Measurements from ENCODE around the gene ETNK2.

ETNK2 gene

DNA sequence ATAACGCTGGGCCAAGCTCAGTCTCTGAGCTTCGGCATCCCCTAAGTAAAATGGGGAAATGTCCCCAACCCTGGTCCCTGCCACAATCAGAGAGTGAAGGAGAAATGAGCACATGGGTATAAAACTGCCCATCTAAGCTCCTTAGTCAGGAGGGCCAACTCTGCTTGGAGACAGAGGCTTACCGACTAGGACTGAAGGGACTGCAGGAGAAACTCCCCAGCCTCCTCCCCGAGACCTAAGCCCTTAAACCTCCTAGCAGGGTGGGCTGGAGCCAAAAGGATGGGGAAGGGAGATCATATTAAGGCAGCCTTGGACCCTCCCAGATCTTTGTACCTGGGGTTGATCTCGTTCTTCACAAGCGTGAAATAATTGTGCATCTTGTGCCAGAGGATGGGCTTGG is 5.5 kb downstream of the ETNK2 start:
- no peak for DNase-seq

DNA sequence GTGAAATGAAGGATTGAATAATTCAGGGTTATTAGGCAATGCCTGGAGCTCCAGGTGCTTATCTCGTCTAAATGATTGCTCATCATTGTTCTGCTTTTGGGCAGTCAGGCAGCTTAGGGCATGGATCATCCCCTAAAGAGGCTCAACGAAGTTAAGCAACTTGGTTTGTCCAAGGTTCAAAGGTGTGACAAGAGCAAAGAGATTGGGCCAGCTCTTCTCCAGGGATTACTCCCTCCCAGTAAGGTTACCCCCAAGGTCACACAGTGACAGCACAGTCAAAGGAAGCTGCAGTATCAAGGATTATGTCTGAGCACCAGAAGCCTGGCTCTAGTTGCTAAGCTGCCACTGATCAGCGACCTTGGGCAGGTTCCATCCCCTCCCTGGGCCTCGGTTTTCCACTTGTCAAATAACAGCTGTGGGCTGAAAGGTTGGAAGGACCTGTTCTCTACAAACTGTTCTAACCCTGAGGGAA is 6.8 kb downstream of the ETNK2 start:
- DNase-seq: no peak

DNA sequence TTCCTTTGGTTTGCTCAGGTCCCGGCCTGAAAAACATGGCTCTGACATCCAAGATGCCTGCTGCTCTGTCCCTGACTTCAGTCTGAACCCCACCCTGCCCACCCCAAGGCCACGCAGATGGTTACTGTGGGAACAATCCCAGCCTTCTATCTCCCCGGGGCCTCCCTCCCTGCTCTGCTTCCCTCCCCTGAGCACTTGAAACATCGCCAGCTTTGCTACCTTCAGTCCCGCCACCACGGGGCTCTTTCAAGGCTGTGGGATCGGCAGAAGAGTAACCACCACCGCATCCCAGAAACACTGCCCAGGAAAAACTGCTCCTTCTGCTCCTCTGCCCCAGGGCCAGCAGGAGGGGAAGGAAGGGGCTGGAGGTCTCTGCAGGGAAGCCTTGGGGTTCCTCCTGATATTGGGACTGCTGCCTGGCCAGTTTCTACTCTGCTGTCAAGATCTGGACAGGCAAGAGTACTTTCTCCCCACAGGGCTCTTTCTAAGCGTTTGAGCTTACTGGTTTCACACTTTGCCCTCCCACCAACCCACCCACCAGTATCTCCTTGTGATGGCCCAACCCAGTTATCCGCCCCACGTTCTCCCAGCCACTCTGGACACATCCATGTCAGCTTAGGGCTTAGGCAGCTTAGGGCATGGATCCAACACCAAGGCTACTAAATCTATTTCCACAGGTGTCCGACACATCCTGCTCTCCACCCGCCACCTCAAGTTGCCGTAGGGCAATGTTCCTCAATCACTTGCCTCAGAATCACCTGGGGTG is 8.4 kb downstream of the ETNK2 start:
- DNase-seq: no peak

DNA sequence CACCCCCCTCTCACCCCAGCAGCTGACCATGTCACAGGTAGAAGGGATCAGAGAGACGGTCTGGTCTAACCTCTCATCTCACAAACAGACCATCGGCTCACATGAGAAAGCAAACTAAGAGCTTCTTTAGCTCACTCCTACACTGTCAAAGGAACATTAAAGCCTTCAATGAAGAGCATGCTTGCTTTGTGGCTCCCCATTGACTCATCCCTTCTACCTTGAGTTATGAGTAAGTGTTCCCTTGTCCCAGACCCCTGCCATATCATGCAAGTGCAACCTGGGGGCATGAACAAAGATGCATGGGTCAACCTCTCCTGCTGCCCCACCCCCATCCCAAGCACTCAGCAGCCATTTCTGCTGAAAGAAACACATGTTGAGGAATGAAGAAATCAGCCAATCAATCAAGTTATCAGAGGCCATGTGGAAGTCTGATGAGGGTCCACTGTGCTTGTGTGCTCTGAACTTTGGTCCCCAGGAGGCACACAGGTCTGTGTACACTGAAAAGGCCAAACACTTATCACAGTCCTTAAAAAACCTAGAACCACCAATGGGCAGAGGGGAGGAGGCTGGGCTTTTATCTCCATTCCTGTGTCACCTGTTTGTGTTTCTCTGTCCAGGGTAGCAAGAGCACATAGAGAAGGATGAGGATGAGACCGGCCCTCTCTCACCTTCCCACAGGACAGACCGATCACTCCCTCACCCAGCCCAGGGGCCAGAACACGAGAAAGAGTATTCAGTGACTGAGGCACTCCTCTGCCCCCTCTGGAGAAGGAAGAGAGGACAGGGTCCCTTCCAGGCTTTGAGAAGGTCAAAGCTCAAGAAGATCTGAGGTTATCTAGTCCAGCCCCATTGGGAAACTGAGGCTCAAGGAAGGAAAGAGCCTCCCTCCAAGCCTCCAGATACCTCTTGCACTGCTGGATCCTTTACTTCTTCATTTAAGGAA is 9.5 kb downstream of the ETNK2 start:
- DNase-seq: no peak

DNA sequence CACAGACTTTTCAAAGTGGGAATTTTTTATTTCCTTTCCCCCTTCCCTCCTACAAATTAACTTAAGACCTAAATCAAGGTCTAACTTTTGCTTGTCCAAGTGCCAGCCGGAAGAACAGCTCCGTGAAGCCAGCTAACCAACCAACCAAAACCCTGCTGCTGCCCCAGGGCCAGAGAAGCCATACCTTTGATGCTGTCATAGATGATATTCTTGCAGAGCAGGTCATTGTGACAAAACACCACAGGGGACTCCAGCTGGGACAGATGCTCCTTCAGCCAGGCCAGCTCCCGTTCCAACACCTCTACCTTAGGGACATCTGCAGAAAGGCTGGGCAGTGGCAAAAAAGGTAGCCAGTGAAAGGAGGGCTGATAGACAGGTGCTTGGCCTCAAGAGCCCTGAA is 10.7 kb downstream of the ETNK2 start:
- DNase-seq: peak; percentile 10

DNA sequence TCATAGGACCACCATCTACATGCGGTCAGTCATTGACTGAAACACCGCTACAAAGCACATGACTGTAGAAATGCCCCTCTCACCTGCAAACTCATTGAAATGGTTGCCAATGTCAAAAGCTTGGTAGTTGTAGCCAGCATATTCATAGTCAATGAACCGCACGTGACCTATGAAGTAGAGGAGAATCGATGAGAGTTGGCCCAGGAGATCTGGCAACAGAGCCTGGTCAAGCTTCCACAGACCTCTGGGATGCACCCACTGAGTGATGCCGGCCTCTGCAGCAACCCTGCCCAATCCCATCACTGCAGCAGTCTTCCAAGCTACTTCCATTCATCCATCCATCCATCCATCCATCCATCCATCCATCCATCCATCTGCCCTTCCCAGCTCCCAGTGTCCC is 11.9 kb downstream of the ETNK2 start:
- no peak for DNase-seq

DNA sequence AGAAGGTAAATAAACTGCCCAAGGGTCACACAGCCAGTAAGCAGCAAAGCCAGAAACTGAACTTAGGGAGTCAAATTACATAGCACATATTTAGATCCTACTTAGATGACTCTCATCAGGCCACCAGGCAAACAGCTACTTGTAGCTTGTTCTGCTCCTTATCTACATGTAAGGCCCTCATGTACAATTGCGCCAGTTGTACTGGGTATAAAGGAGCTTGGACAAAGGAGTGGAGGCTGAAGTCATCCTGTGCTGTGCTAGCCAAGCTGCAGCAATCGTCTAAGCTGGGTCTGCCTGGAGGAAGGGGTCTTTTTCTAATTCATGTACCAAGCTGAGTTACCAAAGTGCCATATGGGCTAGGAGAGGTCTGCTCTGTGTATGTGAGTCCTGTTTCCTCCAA is 12.8 kb downstream of the ETNK2 start:
- no peak for DNase-seq

DNA sequence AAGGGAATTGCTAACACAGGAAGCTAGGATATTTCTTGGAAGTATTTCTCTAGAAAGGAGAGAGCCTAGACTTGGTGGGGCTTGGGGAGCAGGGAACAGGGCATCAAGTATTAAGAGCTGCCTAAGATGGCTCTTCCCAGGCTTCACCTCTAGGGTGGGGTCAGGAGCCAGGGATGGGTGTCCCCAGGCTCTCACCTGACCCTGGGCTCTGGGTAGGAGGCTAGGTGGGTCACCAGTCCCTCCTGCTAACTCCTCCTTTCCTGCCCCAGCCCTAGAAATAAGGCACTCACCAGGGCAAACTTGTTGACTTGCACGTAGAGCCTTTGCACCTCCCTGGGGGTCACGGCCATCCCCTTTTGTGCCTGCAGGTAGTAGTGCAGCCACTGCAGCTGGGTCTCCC is 15.0 kb downstream of the ETNK2 start:
- DNase-seq: no peak

DNA sequence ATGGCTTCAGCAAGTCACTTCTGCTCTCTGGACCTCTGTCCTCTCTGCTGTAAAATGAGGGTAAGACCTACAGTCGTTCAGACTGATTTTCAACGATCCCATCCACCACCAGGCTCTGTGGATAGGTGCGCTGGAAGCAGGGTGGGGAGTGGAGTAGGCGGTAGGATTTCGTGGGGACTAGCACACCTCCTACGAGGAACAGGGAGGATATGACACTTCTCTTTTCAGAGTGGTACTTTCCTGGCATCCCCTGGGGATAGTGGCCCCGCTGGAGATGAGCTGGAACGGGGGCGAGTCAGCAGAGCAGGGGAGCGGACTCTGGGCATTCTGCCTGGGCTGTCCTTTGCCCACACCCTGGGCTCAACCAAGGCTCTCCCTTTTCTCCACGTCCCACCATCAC is 17.7 kb downstream of the ETNK2 start:
- DNase-seq: no peak

DNA sequence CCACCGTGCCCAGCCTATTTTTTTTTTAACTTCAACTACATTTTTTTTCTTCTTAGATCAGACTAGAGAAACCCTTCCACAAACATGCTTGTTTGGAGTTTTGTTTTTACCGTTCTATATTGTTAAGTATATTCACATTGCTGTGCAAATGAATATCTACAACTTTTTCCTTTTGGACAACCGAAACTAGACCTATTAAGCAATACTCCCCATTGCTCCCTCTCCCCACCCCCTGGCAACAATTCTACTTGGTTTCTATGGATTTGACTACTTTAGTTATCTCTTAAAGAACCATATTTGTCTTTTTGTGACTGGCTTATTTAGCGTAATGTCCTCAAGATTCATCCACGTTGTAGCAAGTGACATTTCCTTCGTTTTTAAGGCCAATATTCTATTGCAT is 19.1 kb downstream of the ETNK2 start:
- DNase-seq: no peak

DNA sequence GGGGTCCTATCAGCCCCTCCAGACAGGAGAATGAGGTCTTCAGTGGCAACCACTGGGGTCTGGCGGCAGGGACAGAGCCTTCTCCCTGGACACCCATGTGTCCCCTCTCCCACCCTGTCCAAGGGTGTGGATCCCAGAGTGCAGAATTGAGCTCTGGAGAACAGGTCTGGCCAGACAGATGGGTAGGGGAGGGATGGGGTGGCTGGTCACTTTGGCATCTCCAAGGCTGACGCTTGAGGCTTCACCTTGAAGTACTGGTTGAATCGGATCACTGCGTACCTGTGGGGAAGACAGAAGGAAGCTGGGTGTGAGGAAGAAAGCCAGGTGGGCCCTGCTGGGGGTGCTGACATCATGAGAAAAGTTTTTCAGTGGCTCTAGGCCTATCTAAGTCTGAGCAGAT is 19.9 kb downstream of the ETNK2 start:
- no peak for DNase-seq

DNA sequence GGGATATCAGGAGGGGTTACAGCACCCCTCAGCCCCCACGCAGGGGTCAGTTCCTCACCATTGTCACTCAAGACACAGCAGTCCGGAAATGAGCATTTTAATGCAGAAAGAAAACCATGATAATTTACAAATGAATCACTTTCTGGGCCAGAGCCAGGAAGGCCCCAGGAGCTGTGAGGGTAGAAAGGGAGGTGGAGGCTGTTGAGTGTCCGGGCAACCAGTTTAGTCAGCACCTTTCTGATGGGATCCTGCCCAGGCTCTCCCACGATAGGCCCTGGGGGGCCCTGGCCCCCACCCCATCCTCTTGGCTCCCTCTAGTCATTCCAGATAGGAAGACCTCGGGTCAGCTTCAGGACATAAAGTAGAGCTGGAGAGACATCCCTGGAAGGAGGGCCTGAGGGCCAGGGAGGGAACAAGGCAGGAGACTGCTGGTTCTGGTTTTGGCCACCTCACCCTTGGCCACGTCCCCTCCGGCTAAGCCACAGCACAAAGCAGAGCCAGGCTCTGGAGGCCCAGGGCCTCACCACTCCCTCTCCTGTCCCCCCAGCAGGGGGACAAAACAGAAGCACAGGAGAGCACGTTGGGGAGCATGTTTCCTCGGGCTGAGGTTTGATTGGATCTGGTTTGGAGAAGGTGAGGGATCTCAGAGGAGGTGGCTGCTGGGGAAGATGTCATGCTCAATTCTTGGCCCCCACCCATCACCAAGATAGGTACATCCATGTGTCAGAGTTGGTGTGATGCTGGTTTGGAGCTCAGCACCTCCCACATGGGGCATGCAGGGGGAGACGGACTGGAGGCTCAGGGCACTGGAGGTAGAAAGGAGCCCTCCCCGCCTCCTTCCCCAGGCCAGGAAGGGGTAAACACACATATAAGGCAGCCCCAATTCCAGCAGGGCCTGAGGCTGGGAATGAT is 20.6 kb downstream of the ETNK2 start:
- DNase-seq: no peak

DNA sequence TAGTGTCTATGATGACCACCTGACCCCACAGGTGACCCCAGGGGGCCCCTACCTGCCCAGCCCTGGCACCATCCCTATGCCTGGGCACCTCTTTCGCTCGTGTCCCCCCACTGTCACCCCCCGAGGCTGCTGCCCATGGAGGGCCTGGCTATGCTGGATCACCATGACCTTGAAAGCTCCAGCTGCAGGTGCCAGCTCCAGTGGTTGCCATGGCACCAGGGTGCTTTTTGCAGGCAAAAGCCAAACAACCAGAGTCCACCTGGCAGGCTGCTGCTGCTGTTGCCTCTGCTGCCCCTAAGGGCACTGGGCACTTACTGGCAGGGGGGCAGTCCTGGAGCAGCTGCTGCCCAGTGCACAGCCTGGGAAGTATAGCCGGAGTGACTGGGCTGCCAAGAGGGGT is 21.7 kb downstream of the ETNK2 start:
- peak; percentile 81 for DNase-seq

DNA sequence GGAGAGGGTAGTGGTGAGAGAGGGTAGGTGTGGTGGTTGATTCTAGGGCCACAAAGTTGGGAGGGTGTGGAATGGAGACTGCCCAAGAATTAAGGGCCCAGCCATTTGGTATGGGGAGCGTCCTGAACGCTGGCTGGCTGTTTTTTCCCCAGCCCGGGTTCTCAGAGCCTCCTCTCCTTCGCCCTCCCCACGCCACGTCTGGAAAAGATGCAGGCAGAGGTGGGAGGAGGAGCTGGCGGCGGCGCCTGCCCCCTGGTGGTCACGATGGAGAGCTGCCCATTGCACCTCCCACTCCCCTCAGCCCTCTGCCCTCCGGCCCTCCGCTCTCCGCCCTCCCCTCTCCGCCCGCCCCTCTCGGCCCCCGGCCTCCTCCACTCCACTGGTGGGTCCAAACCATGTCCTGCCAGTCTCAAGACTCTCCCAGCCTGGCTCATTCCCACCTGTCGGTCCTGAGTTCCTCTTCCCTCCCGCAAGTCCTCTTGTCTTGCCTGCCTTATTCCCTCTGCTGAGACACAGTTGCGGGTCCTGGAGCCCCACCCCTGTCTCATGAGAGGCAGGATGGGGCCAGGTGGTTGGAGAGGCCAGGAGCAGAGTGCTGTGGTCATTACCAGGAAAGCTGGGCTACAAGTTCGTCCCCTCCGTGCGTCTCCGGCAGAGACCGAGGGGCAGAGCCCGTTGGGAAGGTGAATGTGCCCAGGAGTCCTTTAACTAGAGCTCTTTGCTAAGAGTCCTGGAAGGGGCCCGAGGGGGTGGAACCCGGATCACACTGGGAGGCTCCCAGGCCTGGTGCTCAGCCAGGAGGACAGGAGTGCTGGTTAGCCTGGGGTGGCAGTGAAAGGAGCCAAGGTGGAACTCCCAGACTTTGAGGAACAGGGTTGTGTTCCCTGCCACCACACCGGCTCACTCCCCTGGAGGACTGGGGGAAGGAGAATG is 22.6 kb downstream of the ETNK2 start:
- DNase-seq: peak; percentile 82

DNA sequence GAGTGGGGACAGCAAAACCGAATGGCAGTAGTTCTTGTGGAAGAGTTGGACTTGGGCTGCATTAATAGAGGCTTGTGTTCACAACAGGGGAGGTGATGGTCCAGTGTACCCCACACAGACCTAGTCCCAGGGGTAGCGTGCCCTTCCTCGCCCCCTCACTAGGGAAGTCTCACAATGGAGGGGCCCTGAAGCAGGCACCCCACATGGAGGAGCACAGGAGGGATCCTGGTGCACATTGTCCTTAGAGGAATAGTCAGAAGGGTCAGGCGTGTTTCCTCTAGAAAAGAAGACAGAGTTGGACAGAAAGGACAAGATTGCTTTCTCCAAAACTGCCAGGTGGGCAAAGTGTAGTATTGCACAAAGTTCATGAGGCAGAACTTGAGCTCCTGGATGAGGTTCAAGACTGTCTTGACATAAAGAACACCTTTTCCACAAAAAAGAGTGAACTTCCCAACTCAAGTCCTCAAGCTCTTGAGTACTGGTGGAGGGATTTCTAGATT is 23.3 kb downstream of the ETNK2 start:
- DNase-seq: no peak

DNA sequence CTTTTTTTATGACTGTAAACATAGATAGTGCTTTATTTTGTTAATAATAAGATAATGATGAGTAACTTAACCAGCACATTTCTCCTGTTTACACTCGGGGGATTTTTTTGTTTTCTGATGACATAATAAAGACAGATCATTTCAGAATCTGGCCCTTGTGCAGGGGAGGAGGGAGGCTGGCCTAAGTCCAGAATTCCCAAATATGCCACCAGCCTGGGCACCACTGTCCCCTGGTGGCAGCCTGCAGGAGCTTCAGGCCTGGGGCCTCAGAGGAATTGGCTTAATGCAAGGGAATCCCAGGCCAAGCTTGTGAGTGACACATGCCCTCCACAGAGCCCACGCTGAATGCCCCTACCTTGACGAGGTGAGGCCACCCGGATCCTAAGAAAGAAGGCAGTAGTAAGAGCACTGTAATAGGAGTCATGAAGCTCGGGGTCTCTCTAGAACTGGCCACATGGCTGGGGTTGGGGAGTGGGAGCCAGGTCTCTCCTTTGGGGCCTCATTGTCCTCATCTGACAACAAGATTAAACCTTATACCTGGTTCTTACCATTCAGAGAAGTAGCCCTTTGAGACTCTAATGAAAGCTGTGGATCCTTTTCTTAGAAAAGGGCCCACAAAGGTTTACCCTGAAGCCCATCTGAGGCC is 24.1 kb downstream of the ETNK2 start:
- peak; percentile 63 for DNase-seq

DNA sequence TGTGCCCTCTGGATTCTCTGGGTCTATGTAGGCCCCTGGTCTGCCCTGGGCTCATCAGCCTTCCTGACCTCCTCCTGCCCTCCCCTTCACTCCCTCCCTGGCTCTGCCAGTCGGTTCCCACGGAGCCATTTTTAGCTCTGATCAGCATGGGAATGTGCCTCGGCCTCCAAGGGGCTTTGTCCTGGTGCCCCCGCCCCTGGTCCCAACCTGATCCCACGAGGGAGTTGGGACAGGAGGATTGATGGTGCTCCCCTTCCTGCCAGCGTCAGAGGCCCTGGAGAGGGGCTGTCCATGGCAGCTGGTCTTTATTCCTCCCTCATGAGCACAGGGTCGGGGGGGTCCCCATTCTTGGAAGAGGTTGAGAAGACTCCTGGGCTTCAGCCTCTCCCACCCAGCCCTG is 24.9 kb downstream of the ETNK2 start:
- DNase-seq: no peak

DNA sequence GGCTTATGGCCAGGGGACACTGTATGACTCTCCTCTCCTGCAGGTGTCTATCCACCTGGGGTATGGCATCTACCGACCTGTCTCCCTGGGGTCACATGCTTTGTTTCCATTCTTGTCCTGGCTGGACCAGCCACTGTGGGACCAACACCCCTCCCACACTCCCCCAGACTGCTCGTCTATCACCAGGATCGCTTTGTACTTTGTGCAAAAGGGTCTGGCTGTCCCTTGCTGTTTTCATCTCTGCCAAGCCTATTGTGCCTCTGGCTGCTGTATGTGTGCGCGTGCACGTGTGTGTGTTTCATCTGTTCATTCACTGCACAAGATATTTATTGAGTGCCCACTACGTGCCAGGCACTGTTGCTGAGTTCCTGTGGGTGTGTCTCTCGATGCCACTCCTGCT is 25.5 kb downstream of the ETNK2 start:
- no peak for DNase-seq

DNA sequence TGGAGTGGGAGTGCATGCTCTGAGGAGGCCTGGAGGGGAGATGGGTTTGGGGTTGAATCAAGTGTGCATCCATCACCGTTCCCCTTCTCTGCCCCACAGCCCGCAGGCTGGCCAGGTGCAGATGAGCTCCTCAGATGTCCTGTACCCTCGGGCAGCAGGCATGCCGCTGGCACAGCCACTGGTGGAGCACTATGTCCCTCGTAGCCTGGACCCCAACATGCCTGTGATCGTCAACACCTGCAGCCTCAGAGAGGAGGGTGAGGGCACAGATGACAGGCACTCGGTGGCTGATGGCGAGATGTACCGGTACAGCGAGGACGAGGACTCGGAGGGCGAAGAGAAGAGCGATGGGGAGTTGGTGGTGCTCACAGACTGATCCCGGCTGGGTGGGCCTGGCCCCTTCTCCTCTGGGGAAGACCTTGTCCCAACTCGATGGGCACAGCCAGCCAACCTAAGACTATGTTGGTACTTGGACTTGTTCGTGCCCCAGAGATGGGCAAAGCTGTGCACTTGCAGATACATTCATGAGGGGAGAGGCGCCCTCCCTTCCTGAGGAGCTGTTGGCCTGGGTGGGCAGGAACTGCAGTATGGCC is 26.0 kb downstream of the ETNK2 start:
- no peak for DNase-seq

DNA sequence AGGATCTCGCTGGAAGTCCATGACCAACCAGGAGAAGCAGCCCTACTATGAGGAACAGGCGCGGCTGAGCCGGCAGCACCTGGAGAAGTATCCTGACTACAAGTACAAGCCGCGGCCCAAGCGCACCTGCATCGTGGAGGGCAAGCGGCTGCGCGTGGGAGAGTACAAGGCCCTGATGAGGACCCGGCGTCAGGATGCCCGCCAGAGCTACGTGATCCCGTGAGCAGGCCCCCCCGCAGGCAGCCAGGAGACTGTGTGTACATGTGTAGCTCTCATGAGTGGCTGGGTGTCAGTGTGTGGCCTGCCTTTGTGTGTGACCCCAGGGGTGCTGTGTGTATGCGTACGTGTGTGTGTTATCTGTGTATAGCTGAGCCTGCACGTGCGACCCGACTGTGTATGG is 27.2 kb downstream of the ETNK2 start:
- no peak for DNase-seq

DNA sequence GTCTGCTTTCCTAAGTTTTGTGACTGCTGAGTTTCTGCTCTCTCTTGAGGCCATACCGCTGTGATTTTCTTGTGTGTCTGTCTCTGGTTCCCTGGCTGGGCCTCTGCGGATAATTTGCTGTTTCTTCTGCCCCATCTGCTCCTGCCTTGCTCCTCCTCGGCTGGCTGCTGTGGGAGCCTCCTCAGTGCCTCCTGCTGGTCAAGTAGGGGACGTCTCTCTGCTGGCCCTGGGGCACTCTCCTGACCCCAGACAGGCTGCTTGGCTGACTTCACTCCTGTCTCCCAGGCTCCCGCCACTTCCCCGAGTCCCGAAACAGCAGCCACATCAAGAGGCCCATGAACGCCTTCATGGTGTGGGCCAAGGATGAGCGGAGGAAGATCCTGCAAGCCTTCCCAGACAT is 28.5 kb downstream of the ETNK2 start:
- no peak for DNase-seq

All from NCI-H146 (cell line).